ENCODE measurements around the gene SPACA4. TPM values are rescaled to one million over a fixed set of nuclear protein-coding genes. Genes with fewer than 3 reads are reported as not detected.
A peak's percentile ranks its signal among the peaks of the same experiment; 100 is the strongest.

The SPACA4 gene
- total and polyA plus RNA-seq, 9 of the 15 experiments (the other 6 are each of a cell fraction or from before 2014, with no cell fraction given): not detected

- peak; percentile 73; the same call in 1 of the 2 replicates for TF ChIP-seq NBN (IDR thresholded peaks at IDR 0.05; ENCODE audit: low read depth)
- TF ChIP-seq ZFX (CRISPR knock-in tag; IDR thresholded peaks at IDR 0.05): peak; percentile 55
- TF ChIP-seq POLR2B (IDR thresholded peaks at IDR 0.05; ENCODE audit: low read depth, partially characterized antibody): peak; percentile 16
- TF ChIP-seq ZNF143 (CRISPR knock-in tag; IDR thresholded peaks at IDR 0.05): peak; percentile 23; the same call in 1 of the 2 replicates
- no peak for TF ChIP-seq ZNF717 (CRISPR knock-in tag; IDR thresholded peaks at IDR 0.05)
- no peak for TF ChIP-seq ZNF318 (IDR thresholded peaks at IDR 0.05; ENCODE audit: borderline replicate concordance in 1 of 2, low read depth in 1 of 2)
- peak; percentile 11; the same call in 1 of the 2 replicates for TF ChIP-seq ZC3H4 (CRISPR knock-in tag; IDR thresholded peaks at IDR 0.05; ENCODE audit: borderline replicate concordance)
- peak; percentile 96 for TF ChIP-seq ATF3 (IDR thresholded peaks at IDR 0.05)
- no peak for TF ChIP-seq ATF3 (CRISPR knock-in tag; conservative IDR thresholded peaks at IDR 0.05)
- TF ChIP-seq FOXP1 (CRISPR knock-in tag; IDR thresholded peaks at IDR 0.05): peak; percentile 68; the same call in 1 of the 2 replicates
- TF ChIP-seq NRF1 (conservative IDR thresholded peaks at IDR 0.05 in 1 of 2, IDR thresholded peaks at IDR 0.05 in 1 of 2): peak in 1 of 2 experiments; percentile 11; a peak in 1 of 4 replicates
- peak; percentile 7; the same call in 1 of the 2 replicates for TF ChIP-seq CTBP1 (IDR thresholded peaks at IDR 0.05; ENCODE audit: borderline replicate concordance)
- peak; percentile 85 for TF ChIP-seq CHD1 (IDR thresholded peaks at IDR 0.05; ENCODE audit: low read length)
- no peak for TF ChIP-seq GATAD2B (IDR thresholded peaks at IDR 0.05; ENCODE audit: borderline replicate concordance)
- no peak for TF ChIP-seq TOE1 (IDR thresholded peaks at IDR 0.05; ENCODE audit: borderline replicate concordance)
- no peak for TF ChIP-seq TOE1 (CRISPR knock-in tag; IDR thresholded peaks at IDR 0.05; ENCODE audit: borderline replicate concordance, low read depth)
- TF ChIP-seq POLR2A (conservative IDR thresholded peaks at IDR 0.05): peak; percentile 61
- peak; percentile 60; the same call in 1 of the 2 replicates for TF ChIP-seq MAX (CRISPR knock-in tag; IDR thresholded peaks at IDR 0.05)
- TF ChIP-seq ZSCAN29 (IDR thresholded peaks at IDR 0.05): no peak
- 0 out of 2 replicates have a peak, but pooled peaks have one; percentile 0 for TF ChIP-seq DIDO1 (tag; IDR thresholded peaks at IDR 0.05; ENCODE audit: low read depth)
Observed at GRCh38 chr19:48638831-48639381, 32.4 kb downstream of the SPACA4 start (continued).
